NCI-H146 (cell line): ENCODE data around the gene ZNF512B.
A peak's percentile ranks its signal among the peaks of the same experiment; 100 is the strongest.
"Not testable (repeated sequence)": the region's sequence is repeated elsewhere in the genome, so short reads cannot be mapped to it uniquely, and the experiment has no call there.

Experiments used
- DNase-seq: peaks from one replicate; lab custom pipeline; 2025; lab: John Stamatoyannopoulos, UW

ZNF512B gene, protein sequence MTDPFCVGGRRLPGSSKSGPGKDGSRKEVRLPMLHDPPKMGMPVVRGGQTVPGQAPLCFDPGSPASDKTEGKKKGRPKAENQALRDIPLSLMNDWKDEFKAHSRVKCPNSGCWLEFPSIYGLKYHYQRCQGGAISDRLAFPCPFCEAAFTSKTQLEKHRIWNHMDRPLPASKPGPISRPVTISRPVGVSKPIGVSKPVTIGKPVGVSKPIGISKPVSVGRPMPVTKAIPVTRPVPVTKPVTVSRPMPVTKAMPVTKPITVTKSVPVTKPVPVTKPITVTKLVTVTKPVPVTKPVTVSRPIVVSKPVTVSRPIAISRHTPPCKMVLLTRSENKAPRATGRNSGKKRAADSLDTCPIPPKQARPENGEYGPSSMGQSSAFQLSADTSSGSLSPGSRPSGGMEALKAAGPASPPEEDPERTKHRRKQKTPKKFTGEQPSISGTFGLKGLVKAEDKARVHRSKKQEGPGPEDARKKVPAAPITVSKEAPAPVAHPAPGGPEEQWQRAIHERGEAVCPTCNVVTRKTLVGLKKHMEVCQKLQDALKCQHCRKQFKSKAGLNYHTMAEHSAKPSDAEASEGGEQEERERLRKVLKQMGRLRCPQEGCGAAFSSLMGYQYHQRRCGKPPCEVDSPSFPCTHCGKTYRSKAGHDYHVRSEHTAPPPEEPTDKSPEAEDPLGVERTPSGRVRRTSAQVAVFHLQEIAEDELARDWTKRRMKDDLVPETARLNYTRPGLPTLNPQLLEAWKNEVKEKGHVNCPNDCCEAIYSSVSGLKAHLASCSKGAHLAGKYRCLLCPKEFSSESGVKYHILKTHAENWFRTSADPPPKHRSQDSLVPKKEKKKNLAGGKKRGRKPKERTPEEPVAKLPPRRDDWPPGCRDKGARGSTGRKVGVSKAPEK

DNA sequence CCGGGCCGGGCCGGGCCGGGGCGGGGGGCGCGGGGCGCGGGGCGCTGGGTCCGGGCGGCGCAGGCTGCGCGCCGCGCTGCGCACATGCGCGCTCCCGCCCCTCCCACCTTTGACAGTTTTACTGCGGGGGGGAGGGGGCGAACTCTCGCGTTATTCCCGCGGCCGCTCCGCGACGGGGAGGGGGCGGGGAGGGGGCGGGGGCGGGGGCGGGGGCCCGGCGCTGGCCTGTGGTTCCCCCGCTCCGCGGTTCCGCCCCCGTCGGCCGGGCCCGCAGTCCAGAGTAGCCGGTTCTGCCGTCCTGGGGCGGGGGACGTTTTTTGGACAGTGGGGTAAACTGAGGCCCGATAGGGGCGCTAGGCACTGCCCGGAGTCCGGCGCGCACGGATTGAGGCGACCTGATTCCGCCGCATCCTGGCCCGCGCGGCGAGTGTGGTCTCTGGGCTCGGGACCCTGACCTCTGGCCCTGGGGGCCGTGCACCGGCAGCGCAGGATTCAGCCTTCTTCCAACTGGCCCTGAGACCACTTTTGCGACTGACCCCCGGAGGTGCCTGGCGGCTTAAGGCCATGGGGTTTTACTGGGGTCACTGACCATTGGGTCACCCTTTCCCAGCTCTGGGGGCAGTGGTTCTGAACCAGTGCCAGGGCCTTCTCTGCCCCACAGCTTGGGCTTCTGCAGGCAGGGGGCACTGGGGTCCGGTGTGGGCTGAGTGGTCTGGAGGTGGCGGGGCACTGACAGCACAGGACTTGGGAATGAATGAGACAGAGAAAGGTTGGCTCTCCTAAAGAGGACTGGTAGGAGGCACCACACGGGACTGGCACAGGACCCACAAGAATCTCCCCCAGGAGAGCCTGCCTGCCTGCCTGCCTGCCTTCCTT is at the start of gene ZNF512B:
ZNF512B (minus strand) TSS at position 93 of the 876 bp plus-strand sequence. CDS start 1,980 bp downstream, outside the sequence.
- peak; percentile 66 for DNase-seq

DNA sequence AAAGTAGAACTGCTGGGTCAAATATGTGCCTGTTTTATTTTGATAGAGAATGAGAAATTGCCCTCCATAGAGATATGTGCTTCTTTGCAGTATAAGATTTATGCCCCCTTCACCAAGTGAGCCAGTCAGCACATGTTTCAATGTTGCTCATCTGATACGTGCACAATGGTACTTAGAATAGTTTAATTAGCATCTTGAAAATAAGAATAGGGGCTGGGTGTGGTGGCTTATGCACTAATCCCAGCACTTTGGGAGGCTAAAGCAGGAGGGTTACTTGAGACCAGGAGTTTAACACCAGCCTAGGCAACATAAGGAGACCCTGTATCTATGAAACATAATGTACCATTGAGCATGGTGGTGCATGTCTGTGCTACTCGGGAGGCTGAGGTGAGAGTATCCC is 45.9 kb upstream of the ZNF512B start:
- no peak for DNase-seq

DNA sequence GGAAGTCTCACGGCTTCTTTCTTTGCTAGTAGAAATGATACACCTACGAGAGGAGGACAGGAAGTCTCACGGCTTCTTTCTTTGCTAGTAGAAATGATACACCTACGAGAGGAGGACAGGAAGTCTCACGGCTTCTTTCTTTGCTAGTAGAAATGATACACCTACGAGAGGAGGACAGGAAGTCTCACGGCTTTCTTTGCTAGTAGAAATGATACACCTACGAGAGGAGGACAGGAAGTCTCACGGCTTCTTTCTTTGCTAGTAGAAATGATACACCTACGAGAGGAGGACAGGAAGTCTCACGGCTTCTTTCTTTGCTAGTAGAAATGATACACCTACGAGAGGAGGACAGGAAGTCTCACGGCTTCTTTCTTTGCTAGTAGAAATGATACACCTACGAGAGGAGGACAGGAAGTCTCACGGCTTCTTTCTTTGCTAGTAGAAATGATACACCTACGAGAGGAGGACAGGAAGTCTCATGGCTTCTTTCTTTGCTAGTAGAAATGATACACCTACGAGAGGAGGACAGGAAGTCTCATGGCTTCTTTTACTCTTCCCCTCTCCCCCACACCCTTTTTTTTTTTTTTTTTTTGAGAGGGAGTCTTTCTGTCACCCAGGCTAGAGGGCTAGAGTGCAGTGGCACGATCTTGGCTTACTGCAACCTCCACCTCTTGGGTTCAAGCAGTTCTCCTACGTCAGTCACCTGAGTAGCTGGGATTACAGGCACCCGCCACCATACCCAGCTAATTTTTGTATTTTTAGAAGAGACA is 42.8 kb upstream of the ZNF512B start:
- DNase-seq: not testable (repeated sequence)

DNA sequence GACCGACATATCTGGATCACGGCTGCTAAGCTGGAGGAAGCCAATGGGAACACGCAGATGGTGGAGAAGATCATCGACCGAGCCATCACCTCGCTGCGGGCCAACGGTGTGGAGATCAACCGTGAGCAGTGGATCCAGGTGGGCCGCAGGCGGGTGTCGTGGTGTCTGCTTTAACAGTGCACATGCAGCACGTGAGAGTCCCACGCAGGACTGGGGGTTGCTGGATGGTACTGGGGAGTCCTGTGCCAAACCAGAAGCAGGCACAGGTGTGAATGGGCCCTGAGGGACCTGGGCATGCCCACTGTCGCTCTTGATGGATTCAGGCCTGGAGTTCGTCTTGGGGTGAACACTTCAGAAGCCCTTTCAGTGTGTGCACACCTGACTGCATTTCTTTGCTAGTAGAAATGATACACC is 41.6 kb upstream of the ZNF512B start:
- DNase-seq: no peak

DNA sequence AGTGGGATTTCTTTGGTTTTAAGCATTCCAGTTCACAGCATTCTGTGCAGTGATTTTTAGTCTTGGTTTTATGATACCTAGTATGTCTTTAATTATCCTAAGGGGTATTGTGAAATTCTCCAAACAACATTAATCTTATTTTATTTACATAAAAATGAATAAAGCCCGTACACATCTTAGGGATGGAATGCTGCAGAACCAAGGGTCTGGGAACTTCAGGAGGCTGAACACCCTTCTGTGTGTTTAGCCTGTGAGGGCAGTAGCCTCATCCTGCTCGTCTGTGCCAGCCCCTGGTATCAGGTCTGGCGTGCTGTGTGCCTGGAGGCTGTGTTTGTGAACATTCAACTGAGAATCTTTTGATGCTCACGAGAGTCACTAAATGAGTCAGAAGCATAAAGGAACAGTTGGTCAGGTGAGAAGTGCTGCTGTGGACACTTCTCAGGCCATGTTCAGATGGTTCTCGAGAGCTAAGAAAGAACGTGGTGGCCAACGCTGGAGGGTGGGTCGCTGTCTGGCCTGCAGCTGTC is 41.0 kb upstream of the ZNF512B start:
- no peak for DNase-seq

DNA sequence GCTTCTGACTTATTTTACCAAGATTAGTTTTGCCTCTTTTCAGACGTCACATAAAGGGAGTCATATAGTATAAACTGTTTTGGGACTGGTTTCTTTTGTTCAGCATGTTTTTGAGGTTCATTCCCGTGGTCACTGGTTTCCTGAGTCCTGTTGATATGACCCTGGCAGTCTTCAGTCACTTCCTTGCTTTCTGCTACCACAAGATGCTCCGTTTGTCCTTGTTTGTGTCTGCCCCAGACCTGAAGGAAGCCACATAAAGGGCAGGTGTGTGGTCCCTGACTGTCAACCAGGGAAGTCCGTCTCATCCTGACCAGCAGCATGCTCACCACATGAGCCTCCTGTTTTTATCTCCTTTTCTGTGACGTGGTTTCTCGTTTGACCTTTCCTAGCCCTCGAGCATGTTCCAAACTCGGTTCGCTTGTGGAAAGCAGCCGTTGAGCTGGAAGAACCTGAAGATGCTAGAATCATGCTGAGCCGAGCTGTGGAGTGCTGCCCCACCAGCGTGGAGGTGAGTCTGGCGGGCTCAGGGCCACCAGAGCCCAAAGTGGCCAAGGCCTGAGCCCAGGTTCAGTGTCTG is 40.2 kb upstream of the ZNF512B start:
- DNase-seq: no peak

DNA sequence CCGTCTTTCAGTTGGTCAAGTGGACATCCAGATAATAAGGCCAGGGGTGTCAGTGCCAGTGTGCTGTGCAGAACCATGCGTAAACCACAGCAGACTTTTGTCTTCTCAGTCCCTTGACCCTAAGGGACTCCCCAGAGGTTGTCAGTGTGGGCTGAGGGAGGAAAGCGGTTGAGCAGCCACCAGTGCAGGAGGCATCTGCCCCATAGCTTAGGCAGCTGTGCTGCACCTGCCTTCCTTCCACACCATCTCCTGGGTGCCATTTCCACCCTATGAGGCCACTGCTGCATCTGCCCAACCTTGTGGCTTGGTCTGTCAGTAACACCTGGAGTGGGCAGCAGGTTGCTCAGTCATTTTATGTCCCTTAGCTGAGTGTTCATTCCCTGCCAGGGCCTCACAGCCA is 37.2 kb upstream of the ZNF512B start:
- DNase-seq: peak; percentile 88

DNA sequence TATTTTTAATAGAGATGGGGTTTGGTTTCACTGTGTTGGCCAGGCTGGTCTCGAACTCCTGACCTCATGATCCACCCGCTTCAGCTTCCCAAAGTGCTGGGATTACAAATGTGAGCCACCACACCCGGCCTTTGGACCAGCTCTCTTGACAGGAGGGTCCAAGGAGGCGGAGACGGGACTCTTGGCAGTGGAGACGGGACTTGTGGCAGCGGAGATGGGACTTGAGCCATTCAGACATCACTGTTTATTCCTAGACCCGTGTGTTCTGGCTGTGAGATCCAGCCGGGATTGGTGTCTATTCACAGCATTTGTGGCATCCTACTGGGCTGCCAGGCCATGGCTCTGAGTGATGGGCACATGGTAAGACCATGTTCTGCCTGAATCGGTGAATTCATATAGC is 36.8 kb upstream of the ZNF512B start:
- no peak for DNase-seq

DNA sequence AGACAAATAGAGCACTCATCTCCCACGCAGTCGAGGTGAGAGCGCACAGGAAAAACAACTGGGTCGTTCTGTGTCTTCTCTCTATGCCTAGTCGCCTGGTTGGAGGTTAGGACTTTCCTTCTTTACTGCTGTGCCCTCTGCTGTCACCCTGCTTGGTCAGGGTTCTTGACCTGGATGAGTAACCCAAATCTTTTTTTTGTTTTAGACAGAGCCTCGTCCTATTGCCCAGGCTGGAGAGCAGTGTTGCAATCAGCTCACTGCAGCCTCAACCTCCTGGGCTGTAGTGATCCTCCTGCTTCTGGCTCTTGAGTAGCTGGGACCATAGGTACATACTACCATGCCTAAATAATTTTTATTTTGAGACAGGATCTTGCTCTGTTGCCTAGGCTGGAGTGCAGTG is 35.7 kb upstream of the ZNF512B start:
- DNase-seq: no peak

DNA sequence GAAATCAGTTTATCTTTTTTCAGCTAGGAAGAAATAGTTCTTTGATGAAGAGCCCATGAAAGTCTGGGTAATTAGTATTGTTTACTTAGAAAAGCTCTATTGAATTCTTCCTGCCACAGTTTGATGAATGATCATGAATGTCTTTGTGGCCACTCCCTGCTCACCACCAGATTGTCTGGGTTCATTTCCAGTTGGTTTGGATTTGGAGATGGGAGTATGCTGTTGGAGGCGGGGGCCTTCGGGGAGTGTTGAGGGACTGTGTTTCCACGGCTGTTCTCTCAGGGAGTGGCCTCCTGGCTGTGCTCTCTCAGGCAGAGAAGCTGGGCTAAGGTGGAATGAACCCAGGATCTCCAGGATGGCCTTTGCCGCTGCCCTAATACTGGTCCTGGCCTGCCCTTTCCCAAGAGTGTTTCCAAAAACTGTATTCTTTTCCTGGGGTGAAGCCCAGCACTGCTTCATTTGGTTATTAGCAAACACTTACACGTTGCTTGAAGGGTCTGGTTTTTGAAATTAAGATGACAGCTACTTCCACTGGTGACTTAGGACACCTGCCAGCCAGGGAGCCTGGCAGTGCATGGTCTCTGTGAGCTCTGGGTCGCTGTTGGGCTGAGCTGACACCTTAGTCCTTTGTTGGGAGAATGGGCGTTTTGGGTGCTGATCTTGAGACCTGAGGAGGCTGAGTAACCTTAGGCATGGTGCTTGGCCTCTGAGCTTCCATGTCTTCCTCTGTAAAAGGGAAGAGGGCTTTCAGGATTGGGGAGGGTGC is 34.4 kb upstream of the ZNF512B start:
- peak; percentile 63 for DNase-seq

DNA sequence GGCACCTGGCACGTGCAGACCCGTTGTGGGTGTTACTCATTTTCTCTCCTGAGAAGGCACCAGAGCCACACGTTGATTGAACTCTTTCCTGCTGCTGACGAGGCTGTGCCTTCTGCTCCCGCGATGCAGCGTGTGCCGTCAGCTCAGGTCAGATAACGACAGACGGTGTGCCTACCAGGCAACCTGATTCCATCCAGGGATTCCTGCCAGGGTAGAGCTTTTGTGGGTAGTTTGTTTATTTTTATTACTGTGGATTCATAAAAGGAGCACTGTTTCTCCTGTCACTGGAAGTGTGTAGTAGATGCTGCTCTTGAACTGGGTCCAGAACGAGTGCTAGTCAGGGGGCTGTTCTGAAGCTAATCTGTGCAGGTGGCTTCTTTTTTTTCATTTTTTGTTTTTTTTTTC is 31.9 kb upstream of the ZNF512B start:
- DNase-seq: no peak

DNA sequence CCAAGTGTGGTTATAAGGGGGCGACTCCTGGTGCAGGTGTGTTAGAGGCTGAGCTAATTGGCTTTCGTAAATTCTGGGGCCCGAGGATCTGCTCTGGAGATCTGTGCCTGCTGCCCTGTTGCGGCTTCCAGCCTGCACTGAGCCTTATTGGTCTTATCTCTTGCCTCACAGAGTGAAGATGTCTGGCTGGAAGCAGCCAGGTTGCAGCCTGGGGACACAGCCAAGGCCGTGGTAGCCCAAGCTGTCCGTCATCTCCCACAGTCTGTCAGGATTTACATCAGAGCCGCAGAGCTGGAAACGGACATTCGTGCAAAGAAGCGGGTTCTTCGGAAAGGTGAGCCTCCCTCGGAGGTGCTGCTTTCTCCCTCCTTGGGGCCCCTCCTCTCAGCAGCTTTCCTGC is 31.2 kb upstream of the ZNF512B start:
- DNase-seq: no peak

DNA sequence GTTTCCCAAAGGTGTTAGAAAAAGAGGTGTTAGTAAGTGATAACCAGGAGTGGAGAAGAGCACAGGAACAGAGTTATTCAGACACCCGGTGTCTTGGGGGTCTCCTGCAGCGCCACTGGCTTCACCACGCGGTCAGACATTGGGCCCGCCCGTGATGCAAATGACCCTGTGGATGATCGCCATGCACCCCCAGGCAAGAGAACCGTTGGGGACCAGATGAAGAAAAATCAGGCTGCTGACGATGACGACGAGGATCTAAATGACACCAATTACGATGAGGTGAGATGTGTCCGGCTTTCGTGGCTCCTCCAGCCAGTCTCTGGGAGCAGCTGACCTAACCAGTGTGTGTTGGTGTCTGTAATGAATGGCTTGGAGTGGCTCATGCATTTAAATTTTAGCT is 13.2 kb upstream of the ZNF512B start:
- no peak for DNase-seq

DNA sequence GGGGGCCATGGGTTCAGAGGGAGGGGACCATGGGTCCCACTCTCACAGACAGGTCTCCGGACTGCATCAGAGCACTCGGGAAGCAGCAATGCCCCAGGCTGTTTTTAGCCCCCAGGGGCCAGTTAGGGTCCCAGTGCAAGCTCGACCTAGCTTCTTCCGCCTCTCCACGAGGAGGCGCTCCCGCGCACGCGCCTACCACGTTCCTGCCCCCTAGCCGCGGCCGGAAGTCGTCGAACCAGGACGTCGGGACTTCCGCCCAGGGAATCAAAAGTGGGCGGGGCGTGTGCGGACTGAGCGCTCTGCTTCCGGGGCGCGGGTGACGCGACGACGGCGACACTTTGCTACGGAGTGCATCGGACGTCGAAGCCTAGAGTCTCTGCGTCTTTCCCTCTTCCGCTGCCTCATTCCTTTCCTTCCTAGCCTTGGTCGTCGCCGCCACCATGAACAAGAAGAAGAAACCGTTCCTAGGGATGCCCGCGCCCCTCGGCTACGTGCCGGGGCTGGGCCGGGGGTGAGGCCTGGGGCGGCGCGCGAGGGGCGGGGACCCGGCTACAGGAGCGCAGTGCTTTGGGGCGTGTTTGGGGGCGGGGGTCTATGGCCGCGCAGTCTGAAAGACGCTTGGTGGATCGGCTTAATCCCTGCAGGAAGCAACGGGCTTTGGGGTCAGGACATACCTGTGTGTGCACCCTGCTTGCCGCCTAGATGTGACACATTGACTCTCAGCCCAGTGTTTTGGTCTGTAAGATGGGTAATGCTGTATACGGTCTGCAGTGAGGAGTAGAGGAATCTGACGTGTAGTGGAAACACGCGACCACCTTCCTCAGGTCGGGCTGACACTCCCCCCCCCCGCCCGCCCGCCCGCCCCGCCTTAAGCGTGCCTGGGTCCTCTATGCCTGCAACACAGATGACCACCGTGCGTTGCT is 11.3 kb upstream of the ZNF512B start, which contains the start of gene PRPF6:
PRPF6 (plus strand) TSS at position 327 of the 923 bp plus-strand sequence; CDS start at position 441, 114 bp downstream.
- DNase-seq: peak; percentile 98

DNA sequence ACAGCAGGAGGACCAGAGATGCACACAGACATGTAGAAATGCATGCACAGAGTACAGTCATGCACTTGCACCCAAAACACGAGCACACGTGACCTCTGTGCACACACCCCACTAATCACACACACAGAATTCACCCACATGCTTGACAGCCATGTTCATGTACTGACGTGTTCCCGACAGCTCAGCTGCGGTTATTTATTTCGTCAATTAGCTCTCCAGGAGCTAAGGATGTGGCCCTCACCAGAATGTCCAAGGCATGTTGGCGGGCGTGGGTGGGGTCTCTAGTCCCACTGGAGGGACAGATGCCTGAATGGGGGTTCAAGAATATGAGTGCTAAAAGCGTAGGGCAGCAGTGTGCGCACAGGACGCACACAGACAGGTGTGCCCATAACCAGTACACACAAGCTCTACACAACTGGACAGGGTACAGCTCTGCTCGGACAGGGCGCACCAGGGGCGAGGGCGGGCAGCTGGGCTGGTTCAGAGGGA is 10.6 kb upstream of the ZNF512B start:
- no peak for DNase-seq

DNA sequence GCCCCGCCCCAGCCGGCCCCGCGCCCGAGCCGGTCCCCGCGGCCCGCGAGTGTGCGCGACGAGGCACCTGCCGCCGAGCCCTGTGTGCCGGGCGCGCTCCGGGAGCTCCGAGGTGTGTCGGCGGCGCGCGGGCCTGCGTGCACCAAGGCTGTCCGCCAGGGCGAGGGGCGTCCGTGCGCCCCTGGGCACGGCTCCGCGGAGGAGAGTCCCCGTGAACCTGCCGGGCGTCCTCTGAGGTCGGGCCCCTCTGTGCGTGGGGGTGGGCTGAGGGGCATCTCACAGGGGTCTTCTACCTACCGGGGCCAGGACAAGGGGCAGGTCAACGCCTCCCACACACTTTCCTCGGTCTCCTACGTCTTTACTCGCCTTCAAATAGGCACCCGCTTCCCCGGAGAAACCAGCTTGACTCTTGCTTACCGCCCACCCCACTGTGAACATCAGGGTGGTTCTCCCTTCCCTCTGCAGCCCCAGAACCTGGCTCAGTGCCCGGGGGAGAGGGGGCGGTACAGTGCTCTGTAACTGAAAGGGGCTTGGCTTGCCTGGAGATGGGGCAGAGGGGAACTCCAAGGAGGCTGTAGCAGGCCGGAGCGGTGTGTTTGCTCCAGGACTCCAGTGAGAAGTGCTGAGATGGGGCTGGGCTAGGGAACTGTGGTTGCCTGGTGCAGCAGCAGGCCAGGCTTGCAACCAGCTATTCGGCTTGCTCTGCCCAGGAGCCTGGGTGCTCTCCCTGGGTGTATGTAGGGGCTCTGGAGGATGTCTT is 10.0 kb upstream of the ZNF512B start, which contains the start of gene SAMD10:
SAMD10 (minus strand) TSS at position 86 of the 760 bp plus-strand sequence. CDS start 175 bp downstream, outside the sequence.
- DNase-seq: peak; percentile 68

DNA sequence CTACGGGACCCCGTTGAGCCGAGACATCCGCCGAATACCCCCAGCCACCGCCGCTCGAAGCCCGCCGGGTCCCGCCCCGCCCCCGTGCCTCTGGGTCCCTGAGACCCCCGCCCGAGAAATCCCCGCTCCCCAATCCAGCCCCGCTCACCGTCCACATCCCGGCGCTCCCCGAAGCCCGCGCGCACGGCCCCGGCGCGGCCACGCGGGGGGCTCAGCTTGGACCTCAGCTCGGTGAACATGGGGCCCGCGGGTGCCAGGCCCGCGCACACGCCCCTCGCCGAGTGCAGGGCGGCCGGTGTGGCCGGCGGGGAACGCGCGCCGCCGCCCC is 9.5 kb upstream of the ZNF512B start:
- DNase-seq: no peak
